GM19099 (cell line): ENCODE measurements around the gene ADGRA3.

ENCODE experiments used
- POLR2A ChIP-seq: IDR thresholded peaks from 3 replicates; pipeline ENCODE4 v1.6.1; 2011; ENCODE audit warnings: low read depth; ENCODE audit not compliant: insufficient read length; ENCODE audit errors: extremely low read depth

The ADGRA3 gene

GRCh38 chr4:22476011-22476410 lies 39.9 kb downstream of the ADGRA3 start:
- TF ChIP-seq POLR2A: no peak

DNA sequence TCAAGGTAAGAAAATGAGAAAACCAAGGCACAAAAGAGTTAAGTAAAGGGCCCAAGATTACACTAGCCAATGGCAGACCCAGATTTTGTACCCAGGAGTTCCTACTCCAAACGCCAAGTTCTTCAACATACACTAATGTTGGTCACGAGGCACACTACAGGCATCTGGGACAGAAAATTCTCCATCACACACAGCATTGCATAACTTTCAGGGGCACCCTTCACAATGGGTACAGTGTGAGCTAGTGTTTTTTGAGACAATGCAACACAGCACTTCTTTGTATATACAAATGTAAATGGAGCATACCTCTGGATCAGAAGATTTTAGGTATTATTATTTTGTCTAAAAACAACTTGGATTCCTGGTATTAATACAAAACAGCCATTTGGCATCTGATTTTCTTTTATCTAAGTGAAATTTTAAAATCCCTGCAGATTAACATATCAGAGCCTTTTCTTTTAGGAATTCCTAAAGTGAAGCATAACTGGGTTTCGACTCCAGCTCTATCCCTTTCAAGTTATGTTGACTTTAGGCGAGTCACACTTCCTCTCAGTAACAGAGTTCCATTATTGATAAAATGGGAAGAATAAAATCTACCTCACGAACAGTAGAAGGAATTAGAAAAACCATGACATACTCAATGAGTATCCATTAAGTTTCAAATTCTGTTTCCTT lies 41.1 kb downstream of the ADGRA3 start:
- TF ChIP-seq POLR2A: no peak

DNA sequence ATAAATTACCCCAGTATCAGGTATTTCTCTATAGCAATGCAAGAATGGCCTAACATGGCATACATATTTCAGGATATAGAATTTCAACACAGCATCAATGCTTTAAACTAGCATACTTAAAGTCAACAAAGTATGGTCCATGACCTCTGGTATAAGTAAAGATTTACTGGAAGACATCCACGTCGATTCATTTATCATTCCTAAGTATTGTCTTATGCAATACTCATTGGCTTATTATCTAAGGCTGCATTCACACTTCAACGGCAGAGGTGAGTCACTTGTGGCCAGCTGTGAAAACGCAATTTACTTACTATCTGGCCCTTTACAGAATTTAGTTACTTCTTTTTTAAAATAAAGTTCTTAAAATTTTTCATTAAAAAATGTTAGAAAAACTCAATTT lies 42.6 kb downstream of the ADGRA3 start:
- no peak for TF ChIP-seq POLR2A

GRCh38 chr4:22471999-22472461 lies 43.8 kb downstream of the ADGRA3 start:
- no peak for TF ChIP-seq POLR2A

DNA sequence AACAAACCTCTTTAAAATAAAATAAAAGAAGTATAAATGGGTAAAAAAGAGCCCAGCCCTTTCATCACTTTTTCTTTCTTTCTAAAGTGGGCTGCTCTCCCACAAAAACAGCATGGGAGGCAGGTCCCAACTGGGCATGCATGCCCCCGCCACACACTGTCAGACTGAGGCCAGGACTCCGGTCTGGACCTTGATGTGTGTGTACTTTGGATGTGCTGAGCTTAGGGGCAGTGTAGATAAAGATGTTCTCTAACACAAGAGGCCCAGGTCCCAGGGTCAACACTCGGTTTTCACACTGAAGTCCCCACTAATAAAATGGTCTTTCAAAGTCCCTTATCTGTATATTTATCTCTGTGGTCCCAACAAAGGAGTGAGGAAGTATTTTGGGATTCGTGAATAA lies 44.4 kb downstream of the ADGRA3 start:
- TF ChIP-seq POLR2A: no peak

DNA sequence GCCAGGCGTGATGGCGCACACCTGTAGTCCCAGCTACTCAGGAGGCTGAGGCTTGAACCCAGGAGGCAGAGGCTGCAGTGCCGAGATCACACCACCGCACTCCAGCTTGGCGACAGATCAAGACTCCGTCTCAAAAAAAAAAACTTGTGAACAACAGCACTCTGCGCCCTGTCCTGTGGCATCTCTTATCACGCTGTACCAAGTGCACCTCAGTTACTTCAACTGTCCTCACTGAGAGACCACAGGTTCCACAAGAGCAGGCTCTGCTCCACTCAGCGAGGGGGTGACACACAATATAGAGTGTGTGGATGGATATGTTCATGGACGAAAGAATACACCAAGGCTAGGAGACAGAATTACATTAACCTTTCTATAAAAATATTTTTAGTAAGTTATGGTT lies 49.3 kb downstream of the ADGRA3 start:
- TF ChIP-seq POLR2A: no peak

DNA sequence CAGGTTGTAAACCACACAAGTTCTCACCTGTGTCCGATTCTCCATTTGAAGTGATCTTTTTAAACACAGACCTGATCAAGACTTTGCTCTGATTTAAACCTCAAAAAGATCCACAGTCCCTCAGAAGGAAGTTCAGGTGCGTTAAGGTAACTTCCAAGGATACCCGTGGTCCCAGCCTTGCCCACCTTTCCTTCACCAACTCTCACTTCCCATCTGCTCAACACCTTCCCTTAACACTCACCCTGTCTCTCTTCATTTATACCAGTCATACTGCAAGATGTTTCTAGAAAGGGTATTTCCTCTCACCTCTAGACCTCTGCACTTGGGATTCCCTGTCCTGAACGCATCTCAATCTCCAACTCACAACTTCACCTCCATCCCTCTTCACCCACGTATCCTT lies 49.9 kb downstream of the ADGRA3 start:
- no peak for TF ChIP-seq POLR2A

DNA sequence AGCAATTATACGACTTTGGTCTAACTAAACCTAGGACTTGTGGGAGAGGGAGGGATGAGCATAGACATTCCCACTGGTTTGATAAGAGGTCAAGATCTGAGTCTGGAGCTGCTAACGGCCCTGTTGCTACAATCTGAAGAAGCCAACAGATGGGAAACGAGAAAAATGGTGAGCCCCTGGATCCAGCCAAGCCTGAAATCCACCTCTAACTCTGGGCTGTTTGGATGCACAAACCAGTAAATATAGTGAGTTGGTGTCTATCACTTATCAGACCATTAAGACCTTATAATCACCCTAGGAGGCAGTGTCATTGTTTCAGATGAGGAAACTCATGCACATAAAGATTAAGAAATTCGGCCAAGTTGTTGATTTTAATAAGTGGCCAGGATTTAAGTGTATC lies 50.5 kb downstream of the ADGRA3 start:
- TF ChIP-seq POLR2A: no peak

DNA sequence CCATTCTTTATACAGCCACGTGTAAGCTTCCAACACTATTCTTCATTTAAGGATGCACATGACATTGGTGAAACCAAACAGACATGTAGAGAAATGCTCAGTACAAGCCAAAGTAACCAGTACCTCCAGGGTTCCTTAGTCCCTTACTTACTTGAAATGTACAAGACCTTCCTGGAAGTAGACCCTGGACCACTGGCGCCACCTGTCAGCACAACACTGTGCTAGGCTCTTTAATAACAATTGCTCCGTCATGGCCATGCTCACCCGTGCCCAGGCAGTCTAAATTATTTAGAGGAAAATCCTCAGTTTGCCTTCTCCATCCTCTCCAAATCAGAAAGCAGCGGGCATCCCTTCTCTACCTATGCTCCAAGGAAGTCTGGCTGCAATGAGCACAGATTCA lies 52.7 kb downstream of the ADGRA3 start:
- no peak for TF ChIP-seq POLR2A

GRCh38 chr4:22462688-22463087 lies 53.2 kb downstream of the ADGRA3 start:
- no peak for TF ChIP-seq POLR2A

DNA sequence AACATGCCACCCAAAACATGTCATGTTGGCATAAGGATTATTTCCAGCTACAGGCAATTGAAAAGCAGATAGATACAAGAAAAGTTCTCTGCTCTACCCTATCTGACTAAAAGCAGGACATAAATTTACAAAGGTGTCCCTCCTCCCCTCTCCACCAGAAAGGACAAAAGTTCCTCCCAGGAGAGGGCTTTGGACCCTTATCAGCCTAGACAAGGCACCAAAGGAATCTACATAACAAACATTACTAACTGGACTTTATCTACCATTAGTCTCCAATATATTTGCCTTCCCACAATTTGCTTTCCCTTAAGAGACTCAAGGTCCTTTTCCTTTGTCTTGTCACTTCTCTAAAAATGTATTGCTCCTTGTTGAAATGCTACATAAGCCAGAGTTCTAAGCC lies 55.6 kb downstream of the ADGRA3 start:
- no peak for TF ChIP-seq POLR2A

DNA sequence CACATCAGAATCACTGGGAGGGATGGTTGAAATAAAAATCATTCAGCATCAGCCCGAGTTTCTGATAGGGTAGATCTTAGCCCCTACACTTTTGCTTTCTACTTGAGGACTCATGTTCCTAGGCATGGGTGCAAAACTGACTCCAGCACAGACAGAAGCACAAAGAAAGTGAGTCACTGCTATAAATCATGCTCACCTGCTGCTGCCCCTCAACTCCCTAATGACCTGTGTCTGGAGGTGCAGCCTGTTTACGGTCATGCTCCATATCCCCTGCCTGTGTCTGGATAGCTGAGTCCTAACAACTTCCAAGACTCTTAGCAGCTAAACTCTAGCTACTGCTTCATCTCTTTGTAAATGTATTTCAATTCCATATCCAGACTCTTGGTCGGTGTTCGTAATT lies 57.8 kb downstream of the ADGRA3 start:
- TF ChIP-seq POLR2A: no peak

- TF ChIP-seq POLR2A: no peak
Measured at GRCh38 chr4:22457348-22457747, 58.5 kb downstream of the ADGRA3 start.

DNA sequence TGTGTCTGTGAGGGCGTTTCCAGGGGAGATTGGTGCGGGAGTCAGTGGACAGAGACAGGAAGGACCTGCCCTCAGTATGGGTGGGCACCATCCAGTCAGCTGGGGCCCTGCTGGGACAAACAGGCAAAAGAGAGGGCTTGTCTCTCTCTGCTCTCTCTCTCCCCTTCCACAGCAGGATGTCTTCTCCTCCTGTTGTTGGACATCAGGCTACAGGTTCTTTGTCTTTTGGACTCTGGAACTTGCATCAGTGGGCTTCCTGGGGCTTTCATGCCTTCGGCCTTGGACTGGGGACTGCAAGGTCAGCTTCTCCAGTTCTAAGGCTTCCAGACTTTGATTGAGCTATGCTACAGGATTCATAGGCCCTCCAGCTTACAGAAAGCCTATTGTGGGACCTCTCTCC lies 59.6 kb downstream of the ADGRA3 start:
- no peak for TF ChIP-seq POLR2A

- no peak for TF ChIP-seq POLR2A
Measured at GRCh38 chr4:22454955-22455354, 60.9 kb downstream of the ADGRA3 start.

GRCh38 chr4:22454216-22454838 lies 61.5 kb downstream of the ADGRA3 start:
- TF ChIP-seq POLR2A: no peak

DNA sequence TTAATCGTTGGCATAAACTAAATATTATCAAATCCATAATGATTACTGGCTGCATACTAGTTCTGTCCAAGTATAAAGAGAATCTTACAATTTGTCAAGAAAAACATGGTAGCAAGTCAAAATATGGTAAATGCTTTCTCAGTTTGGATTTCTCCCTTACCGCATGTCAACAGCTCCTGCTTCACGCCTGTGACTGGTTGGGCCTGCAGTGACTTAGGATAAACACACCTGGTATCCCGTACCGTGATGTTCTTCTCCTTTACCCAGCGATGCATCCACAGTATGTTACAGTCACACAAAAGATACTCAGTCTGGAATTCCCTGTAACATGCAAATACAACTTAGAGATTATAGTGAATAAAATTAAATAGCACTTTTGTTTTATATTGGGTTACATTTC lies 71.1 kb downstream of the ADGRA3 start:
- no peak for TF ChIP-seq POLR2A
